Lung microvascular endothelial cell (primary cell): ENCODE measurements around the gene GARNL3. TPM values are rescaled to one million over a fixed set of nuclear protein-coding genes. Genes with fewer than 3 reads are reported as not detected.

Experiments
- DNase-seq, 2 donors: peaks; one replicate each; pipeline versions ENCODE4 v3.0.0 to v3.0.0-alpha.2; 2010; ENCODE audit warnings: low read depth in 2 of 2
- total RNA-seq: library from RNA; depleted of rRNA; stranded (reverse); fragments of >200 nt; gene quantifications from 2 replicates; pipeline ENCODE4 v1.2.1, GENCODE V29; 2014

The GARNL3 gene
- total RNA-seq, 1 donor from 2014 or later, result 2.6 TPM

DNA sequence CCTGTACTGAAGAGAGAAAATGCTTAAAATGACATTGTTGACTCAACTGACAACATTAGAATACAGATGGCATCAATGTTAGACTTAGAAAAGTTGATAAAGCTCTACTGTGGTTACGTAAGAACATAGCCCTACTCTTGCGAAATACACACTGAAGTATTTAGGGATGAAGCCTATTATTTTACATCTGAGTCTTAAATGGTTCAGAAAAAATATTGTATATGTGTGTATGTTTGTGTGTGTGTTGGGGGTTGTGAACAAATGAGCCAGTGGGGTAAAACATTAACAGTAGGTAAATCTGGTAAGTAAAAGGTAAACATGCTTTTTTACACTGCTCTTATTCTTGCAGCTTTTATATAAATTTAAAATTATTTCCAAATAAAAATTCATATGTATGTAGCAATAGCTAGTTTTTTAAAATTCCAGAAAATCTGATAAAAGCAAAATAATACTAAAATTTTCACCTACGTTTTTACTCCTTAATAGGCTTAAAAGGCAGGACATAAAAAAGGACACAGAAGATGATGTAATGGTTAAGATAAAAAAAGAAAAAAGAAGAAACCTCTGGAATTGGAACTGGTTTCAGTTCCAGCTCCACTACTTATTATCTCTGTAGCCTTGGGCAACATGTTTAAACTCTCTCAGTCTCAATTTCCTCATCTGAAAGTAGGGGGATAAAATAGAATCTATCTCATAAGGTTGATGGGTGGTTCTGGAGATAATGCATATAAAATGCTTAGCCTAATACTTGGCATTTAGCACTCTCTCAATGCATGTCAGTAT is 44.3 kb downstream of the GARNL3 start:
- no peak for DNase-seq

DNA sequence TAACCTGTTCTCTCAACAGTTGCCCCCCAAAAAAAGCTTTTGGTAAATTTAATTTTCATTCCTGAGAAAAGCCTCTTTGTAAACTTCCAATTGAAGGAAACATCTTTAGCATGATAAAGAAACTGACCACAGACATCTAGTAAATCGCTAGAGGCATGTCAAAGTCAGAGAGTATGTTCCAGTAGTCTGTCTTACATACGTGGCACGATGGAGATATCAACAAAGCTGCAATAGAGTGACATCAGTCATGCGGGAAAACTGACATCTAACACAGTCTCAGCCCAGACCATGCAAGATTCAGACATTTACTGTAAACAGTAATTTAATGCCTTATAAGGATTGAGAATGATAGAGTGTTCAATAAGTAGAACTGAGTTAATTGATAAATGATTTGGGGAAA is 45.1 kb downstream of the GARNL3 start:
- no peak for DNase-seq

DNA sequence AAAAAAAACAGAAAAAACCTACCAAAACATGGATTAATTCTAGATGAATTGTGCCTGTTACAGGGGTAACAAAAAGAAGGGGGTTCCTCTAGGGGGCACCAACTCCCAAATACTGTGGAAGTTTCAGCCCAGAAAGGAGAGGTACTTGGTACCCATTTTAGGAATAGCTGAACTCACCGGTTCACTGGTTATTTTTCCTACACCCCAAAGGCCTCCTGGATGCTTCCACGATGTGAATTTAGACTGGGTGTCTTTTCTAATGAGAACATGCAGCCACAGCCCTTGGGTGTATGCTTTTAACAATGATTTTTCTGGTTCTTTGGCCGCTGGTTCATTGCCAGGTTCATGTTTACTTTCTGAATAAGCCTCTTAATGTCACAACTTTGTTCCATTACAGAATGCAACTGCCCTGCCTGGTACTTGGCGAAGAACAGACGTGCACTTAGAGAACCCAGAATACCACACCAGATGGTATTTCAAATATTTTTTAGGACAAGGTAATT is 46.7 kb downstream of the GARNL3 start:
- DNase-seq, result peak; percentile 31 to 46

GRCh38 chr9:127313042-127313560 is 48.5 kb downstream of the GARNL3 start:
- DNase-seq, result no peak

DNA sequence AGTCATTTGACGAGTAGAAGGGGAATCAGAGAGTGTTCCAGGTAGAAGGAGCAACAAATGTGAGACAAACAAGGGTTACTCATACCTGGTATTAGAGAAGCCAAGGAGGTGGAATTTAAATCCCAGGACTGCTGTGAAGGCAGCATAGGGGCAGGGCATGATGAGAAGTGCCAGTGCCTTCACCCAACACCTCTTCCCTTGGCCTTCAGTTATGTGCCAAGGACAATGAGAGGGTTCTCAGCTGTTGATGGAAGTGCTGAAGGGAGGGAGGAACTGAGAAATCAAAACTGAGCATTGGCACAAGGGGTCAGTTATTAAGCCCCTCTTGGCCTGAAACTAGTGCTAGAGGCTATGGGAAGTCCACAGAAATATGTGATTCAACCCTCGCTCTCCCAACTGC is 50.3 kb downstream of the GARNL3 start:
- no peak for DNase-seq

- DNase-seq, result peak in 1 of 2 donors; percentile 17
These were observed 52.2 kb downstream of the GARNL3 start for GRCh38 chr9:127316586-127317323.

- DNase-seq, result peak in 1 of 2 donors; percentile 68
These were observed 54.1 kb downstream of the GARNL3 start for GRCh38 chr9:127318651-127319167.

DNA sequence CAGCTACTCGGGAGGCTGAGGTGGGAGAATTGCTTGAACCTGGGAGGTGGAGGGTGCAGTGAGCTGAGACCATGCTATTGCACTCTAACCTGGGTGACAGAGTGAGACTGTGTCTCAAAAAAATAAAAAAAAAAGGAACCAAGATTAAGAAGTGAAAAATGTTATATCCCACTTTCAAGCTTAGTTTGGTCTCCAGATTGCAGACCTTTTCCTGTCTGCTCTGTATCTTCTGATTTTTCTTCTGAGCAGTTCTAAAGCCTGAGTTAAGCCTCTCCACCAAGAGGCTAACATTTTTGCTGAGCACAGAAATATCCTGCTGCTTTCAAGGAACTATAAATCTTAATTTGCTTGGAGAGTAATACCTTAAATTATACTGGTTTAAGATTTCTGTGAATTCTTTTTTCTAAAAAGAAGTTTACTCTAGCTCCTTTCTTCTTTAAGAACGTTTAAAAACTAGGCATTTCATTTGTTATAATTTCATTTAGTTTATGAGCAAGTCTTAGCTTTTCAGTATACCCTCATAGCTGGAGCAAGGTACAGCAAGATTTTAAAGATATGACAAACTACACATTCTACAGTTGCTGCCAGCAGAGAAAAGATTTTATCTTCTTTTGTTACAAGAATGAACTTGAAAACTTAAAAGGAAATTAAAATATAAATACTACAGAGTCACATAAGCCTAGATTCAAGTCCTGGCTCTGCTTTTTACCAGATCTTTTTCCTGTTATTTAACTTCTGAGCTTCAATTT is 55.0 kb downstream of the GARNL3 start:
- peak in 1 of 2 donors; percentile 61 for DNase-seq

DNA sequence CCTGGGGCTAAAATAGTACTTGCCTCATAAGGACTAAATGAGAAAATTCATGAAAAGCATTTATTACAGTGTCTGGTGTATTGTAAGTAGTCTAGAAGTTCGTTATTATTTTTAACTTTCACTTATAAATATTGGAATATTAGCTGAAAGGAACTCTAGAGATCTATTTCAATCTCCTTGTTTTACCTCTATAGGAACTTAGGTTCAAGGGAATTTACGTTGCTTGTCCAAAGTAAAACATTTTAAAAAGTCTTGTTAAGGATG is 55.5 kb downstream of the GARNL3 start:
- DNase-seq, result no peak

GRCh38 chr9:127323393-127323792 is 58.8 kb downstream of the GARNL3 start:
- no peak for DNase-seq

DNA sequence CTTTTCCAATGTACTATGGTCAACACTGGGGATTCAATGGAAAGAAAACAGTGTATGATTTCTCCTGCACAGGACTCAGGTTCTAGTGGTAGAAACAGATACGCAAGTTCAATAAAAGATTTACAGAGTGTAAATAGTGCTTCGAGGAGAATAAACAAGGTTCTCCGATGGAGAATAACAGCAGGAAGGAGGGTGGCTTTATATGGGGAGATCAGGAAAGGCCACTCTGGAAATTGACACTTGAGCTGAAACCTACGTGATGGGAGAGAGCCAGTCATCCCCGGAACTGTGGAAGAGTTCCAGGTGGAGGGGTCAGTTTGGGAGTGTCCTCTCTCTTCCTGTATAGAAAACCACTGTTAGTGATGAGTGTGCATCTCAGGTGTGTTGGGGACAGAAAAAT is 65.9 kb downstream of the GARNL3 start:
- DNase-seq, result no peak

DNA sequence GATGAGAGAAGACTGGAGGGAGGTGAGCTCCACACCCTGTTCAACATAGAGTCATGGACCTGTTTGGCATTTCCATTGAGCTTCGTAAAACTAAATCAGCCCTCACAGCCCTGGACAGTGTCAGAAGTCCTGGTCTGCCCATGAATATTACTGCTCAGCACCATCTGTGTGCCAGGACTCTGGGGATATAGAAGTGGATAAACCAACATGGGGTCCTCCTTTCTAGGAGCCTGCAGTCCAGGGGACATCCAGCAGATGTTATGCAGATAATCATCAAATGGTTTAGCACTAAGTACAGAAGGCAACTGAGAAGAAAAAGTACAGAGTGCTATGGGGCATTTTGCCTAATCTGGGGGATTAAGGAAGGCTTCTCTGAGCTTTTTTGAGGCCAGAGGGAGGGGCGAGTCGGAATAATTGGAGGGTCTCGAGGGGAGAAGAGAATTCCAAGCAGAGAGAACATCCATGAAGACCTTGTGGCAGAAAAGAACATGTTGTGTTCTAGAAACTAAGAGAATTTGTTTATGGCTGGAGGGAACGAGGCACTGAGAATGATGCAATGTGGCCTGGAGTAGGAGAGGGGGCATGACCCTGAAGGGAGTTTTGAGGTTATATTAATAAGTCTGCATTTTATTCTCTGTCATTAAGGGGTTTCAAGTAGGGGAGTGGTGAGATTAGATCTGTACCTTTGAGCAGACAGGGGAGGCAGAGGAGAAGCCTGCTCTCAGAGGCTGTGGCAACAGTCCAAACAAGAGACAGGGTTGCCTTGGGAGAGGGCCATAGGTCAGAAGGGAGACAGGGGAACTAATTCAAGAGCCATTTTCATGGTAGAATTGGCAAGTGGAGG is 68.9 kb downstream of the GARNL3 start:
- DNase-seq, result no peak

GRCh38 chr9:127334725-127335124 is 70.2 kb downstream of the GARNL3 start:
- DNase-seq, result no peak

DNA sequence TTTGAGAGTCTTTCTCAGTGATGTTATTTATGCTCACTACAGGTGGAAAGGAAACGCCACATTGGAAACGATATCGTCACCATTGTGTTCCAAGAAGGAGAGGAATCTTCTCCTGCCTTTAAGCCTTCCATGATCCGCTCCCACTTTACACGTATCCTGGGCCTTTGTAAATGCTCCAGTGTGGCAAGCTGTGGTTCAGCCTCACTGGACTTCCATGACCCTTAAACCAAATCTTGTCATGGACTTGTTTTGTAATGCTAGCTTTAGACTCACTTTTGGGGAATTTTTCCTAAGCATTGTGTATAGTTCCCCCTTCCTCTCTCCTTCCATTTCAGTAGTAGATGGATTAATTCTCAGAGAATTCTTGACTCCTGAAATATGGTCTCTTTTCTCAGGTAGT is 71.5 kb downstream of the GARNL3 start:
- peak in 1 of 2 donors; percentile 10 for DNase-seq

GRCh38 chr9:127336506-127337352 is 72.2 kb downstream of the GARNL3 start:
- DNase-seq, result peak; percentile 12 to 94

GRCh38 chr9:127340721-127341120 is 76.1 kb downstream of the GARNL3 start:
- DNase-seq, result peak; percentile 43 to 48

DNA sequence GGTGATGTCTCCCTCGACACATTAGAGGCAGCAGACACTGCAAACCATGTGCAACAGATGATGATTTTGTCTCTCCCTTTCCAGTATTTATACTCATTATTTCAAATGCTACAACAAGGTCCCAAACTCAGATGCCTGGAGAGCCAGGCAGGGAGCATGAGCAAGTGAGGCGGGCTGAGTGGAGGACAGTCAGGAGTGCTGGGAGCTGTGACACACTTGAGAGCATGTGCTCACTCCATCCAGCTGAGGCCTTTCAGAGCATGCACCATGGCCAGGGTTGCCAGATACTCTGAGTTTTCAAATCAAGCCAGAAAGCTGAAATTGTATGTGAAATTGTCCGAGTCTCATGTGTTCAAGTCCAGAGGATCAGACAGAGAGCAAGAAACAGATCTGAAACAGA is 76.6 kb downstream of the GARNL3 start:
- DNase-seq, result no peak

- DNase-seq, result no peak
These were observed 79.9 kb downstream of the GARNL3 start for GRCh38 chr9:127344368-127345000.

DNA sequence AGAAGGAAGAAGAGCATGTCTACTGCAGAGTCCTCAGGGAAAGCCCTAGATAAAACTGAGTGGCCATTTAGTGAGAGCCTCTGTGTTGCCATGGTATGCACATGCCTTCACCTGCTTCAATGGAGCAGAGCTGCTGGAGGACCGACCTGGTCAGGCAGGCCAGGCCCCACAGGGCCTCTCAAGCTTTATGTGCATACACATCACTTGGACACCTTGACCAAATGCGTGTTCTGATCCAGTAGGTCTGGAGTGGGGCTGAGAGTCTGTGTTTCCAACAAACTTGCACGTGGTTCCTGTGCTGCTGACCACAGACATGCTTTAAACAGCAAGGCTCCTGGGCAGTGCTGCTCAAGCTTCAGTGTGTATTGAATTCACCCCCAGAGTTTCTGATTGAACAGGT is 81.0 kb downstream of the GARNL3 start:
- DNase-seq, result no peak
